ENCODE measurements around the gene AMOTL1. TPM values are rescaled to one million over a fixed set of nuclear protein-coding genes. Genes with fewer than 3 reads are reported as not detected.

The AMOTL1 gene
- total and polyA plus RNA-seq, 2 donors (not counting 3 experiments of a cell fraction or from before 2014, with no cell fraction given) = 12.5 to 37.8 TPM

DNA sequence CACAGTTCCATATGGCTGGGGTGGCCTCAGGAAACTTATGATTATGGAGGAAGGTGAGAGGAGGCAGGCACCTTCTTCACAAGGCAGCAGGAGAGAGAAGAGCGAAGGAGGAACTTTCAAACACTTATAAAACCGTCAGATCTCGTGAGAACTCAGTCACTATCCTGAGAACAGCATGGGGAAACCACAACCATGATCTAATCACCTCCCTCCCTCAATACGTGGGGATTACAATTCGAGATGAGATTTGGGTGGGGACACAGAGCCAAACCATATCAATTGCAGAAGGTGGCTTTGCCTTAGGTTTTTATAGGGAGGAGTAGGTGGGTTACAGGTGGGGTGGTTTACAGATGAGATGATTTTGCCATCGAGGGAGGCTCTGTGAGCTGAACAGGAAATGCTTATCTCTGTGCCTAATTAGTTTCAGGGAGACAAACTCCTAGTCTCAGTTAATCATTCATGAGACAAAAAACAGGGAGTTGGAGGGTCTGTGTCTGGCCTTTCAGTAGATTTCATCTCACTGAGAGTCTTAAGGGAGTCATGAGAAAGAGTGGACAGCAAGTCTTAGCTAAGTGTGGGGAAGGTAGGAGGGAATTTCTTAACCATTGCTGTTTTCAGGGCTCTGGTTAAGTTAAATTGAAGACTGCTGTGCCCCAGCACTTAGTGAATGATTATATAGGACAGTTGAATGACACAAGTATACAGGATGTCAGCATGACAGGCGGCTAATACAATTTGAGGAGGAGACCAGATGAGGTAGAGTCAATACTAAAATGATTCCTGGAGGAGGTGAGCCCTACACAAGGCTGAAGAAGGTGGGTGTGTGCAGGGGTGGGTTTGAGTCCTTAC, 157.5 kb downstream of the AMOTL1 start:
- H3K4me3 ChIP-seq (replicated peaks in 1 of 3; ENCODE audit: insufficient read depth in 1 of 3, low read depth in 1 of 3, low read length in 3 of 3) = no peak overlapping the region
- H3K27ac ChIP-seq (ENCODE audit: insufficient read depth, low read depth, low read length) = peak overlapping the region; percentile 92
- no TSS peak for BruUV-seq (replicated peaks)
- no peak overlapping the region for H3K4me2 ChIP-seq (ENCODE audit: insufficient read depth, low read length)
- H2AFZ ChIP-seq (ENCODE audit: low read depth, low read length) = peak overlapping the region; percentile 9
- H3K36me3 ChIP-seq (ENCODE audit: control insufficient read depth in 2 of 2, extremely low read depth in 1 of 2, insufficient read depth in 2 of 2, low read length in 2 of 2) = no peaks in the 10 kb centered on the region
- POLR2A ChIA-PET = no interaction called here
- intact Hi-C loops (cut with micrococcal nuclease) (loop anchor here (1.0 to 5.0 kb wide), 6 partner anchors 9 to 193 kb away; no protein-coding TSS in a partner anchor), dilution Hi-C loops (cut with MboI; ENCODE audit: extremely low pct_ligation_motif_present, low sequenced_read_pairs) (no loop called here)
- H3K9me3 ChIP-seq (replicated peaks; ENCODE audit: control insufficient read depth, insufficient read depth, low read length) = no peaks in the 10 kb centered on the region
- H3K4me1 ChIP-seq (ENCODE audit: control insufficient read depth, extremely low read depth, insufficient read depth, low read length) = peaks cover 39% of the 10 kb centered on the region
- H3K79me2 ChIP-seq (ENCODE audit: control insufficient read depth, insufficient read depth, low read length) = no peaks in the 10 kb centered on the region
- FAIRE-seq = no peak
- H3K27me3 ChIP-seq (ENCODE audit: control insufficient read depth in 2 of 2, insufficient read depth in 2 of 2, low read length in 2 of 2) = no peaks in the 10 kb centered on the region
- H4K20me1 ChIP-seq (replicated peaks; ENCODE audit: control insufficient read depth, extremely low read depth, insufficient read depth, low read length) = no peaks in the 10 kb centered on the region
- TF ChIP-seq POLR2AphosphoS5 (IDR thresholded peaks at IDR 0.05; ENCODE audit: insufficient read depth, low read depth, low read length) (no peak), CTCF (IDR thresholded peaks at IDR 0.05; ENCODE audit: extremely low read depth in 1 of 2, insufficient read depth in 1 of 2, low read depth in 1 of 2, low read length in 2 of 2) (no peak), MAX (IDR thresholded peaks at IDR 0.05; ENCODE audit: insufficient read depth, insufficient read length) (no peak), FOS (IDR thresholded peaks at IDR 0.05; ENCODE audit: borderline replicate concordance, insufficient read depth, low read length) (no peak), EZH2 (IDR thresholded peaks at IDR 0.05; ENCODE audit: borderline replicate concordance, low read depth, low read length, severe bottlenecking) (no peak), POLR2A (IDR thresholded peaks at IDR 0.05; ENCODE audit: low read depth, low read length) (no peak), MYC (IDR thresholded peaks at IDR 0.05; ENCODE audit: low read depth, low read length) (no peak), GATA2 (IDR thresholded peaks at IDR 0.05; ENCODE audit: insufficient read depth, insufficient read length, low read depth, low read length) (no peak)
- peak overlapping the region; percentile 40 for H3K9ac ChIP-seq (replicated peaks; ENCODE audit: extremely low read depth, insufficient read depth, low read length)
- no peaks in the 10 kb centered on the region for H3K9me1 ChIP-seq (replicated peaks; ENCODE audit: control insufficient read depth, extremely low read depth, insufficient read depth, low read length)
- CTCF ChIA-PET = interaction anchor here (1.9 kb wide), 1 partner anchor 28 kb away, joined by 7 read pairs; no protein-coding TSS in a partner anchor
- DNase-seq (ENCODE audit: low read depth, low spot score) = no peak

Measured in endothelial cell of umbilical vein (primary cell).